Measurements from ENCODE around the gene SVIL.
"Not testable (repeated sequence)": the region's sequence is repeated elsewhere in the genome, so short reads cannot be mapped to it uniquely, and the experiment has no call there.

SVIL gene

GRCh38 chr10:29630205-29631048, 4.3 kb downstream of the SVIL start:
- DNase-seq (ENCODE audit: low spot score), result no peak
- peak overlapping the region; percentile 66 for H3K4me3 ChIP-seq
- TF ChIP-seq CTCF (IDR thresholded peaks at IDR 0.05), result no peak
- peak overlapping the region; percentile 66 to 77 for H3K27ac ChIP-seq

- peak overlapping the region; percentile 0 for H3K4me3 ChIP-seq
- H3K27ac ChIP-seq, result peak overlapping the region; percentile 26 to 66
- no peak for TF ChIP-seq CTCF (IDR thresholded peaks at IDR 0.05)
- no peak for DNase-seq (ENCODE audit: low spot score)
Observed at GRCh38 chr10:29628912-29629526, 5.8 kb downstream of the SVIL start.

GRCh38 chr10:29628311-29628710, 6.5 kb downstream of the SVIL start:
- Histone ChIP-seq H3K27ac (peak overlapping the region; percentile 26 to 66), H3K4me3 (no peak overlapping the region)
- TF ChIP-seq CTCF (IDR thresholded peaks at IDR 0.05), result no peak
- no peak for DNase-seq (ENCODE audit: low spot score)

GRCh38 chr10:29627201-29628132, 7.3 kb downstream of the SVIL start:
- no peak for TF ChIP-seq CTCF (IDR thresholded peaks at IDR 0.05)
- H3K4me3 ChIP-seq, result no peak overlapping the region
- no peak for DNase-seq (ENCODE audit: low spot score)
- peak overlapping the region in 1 of 2 donors; percentile 34 for H3K27ac ChIP-seq

- H3K4me3 ChIP-seq; DNase-seq (ENCODE audit: low spot score): not testable (repeated sequence)
- H3K27ac ChIP-seq, result peak overlapping the region; percentile 0 to 33
Observed at GRCh38 chr10:29624357-29624756, 10.4 kb downstream of the SVIL start.

GRCh38 chr10:29623797-29624196, 11.0 kb downstream of the SVIL start:
- H3K4me3 ChIP-seq, result no peak overlapping the region
- DNase-seq (ENCODE audit: low spot score), result no peak
- no peak for TF ChIP-seq CTCF (IDR thresholded peaks at IDR 0.05)
- H3K27ac ChIP-seq, result peak overlapping the region in 1 of 2 donors; percentile 35

GRCh38 chr10:29622382-29622922, 12.3 kb downstream of the SVIL start:
- Histone ChIP-seq H3K27ac (peak overlapping the region in 1 of 2 donors; percentile 59), H3K4me3 (no peak overlapping the region)
- no peak for TF ChIP-seq CTCF (IDR thresholded peaks at IDR 0.05)
- DNase-seq (ENCODE audit: low spot score), result no peak

All from coronary artery (tissue), 2 donors.